Measurements from ENCODE around the gene NPL.

NPL gene

DNA sequence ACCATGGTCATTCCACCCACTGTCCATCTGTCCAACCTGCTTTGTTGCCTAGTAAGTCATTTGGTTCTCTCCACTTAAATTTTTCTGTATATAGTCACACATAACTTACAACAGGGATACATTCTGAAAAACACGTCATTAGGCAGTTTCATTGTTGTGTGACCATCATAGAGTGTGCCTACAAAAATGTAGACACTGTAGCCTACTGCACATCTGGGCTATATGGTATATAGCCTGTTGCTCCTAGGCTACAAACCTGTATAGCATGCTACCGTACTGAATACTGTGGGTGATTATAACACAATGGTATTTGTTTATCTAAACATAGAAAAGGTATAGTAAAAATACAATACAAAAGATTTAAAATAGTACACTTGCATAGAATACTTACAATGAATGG lies 10.0 kb upstream of the NPL start:
- DNase-seq = no peak

DNA sequence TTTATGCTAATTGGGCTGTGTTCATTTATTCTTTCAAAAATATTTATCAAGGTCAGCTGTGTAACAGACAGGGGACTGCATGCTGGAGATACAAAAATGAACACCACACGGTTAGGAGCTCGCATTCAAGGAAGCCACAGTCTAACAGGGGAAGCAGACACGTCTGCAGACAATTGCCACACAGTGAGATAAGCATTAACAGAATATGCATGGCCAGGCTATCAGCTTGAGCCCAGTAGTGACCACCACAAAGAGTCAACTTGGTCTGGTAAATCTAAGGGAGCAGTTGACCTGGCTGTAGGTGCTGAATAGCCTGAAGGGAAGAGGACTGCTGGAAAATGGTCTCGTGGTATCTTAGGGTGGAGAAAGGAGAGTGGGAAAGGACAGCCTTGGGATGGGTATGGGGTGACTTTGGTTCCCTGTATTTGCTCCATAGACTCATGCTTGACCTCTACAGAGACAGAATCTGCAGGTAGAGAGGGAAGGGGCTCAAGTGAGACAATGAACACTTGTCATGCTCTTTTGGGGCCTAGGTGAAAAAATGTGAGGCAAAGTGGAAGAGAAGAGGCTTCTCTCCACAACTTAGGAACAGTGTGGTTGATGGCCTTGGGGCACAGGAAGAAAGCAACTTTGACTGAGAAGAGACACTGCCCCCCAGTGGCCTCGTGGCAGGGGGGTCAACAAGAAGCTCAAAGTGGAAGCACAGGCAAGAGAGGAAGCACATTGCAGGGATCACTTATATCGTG lies 7.6 kb upstream of the NPL start:
- DNase-seq = peak; percentile 83

DNA sequence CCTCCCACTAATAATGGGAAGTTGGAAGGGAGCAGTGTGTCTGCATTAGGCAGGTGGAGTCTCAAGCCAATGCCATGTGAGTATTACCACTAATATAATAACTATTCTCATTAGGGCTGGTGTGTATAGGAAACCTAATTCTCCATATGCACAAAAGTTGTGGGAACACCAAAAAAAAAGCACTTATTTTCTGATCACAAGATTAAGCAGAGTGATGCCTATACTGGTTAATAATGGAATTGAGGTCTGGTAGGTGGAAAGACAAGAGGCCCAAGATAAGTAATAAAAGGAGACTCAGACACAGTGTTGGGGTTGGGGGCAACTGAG lies 7.0 kb upstream of the NPL start:
- no peak for DNase-seq

DNA sequence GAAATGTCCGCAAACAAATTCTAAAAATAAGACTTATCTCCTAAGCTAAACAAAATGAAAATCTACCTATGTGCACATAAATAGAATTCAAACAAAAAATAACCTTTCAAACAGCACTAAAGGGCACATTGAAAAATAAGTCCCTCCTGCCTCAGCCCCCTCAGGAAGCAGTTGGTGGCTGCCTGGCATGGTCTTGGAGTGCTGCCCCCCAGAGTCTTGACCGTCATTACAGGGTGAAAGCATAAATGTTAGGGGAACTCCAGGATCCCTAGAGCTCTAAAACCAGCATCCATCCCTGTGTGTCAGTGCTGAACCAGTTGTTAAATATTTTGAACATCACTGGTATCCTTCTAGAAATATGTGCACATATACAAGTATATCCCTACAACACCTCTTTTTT lies 6.5 kb upstream of the NPL start:
- DNase-seq = no peak

DNA sequence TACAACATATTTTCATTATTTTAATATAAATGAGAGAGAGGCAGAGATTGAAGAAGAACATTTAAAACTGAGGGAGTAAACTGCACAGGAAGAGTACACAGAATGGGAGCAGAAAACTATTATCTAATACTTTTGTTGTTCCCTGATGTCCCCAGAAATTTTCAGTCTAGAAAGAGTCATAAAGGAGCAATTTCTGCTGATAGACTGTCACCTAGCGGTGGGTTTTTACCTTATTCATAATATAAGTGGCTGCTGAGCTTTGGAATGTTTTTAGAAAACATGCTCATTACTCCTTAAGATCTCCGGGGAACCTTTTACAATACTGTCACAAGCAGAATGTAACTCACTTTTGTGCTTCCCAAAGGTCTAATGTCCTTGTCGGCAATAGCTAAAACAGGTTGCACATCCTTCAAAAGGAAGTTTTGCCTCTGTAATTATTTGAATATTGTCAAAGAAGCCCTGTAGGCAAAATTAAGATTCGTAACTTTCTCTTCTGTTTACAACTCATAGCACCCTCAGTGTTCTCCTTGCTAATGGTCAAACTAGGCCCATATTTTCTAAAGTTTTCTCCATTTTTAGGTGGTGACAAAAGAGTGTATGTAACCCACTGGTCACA lies 4.9 kb upstream of the NPL start:
- peak; percentile 30 for DNase-seq

DNA sequence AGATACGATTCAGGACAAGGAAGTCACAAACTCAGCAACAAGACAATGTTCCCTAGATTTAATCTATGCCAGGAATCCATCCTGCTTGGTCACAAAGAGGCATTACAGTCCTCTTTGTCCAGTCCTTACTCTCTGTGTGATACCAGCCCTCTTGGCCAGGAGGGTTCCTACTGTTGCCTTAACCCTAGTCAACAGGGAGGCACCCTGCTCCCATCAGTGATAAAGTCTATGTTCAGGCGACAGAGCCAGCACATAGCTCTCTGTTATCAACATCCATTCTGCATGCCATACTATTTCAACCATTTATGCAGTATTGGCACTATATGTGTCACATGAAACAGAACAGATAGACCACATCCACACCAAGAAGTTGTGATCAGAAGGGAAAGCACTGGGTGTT lies 4.4 kb upstream of the NPL start:
- no peak for DNase-seq

- peak; percentile 60 for DNase-seq
Measured at GRCh38 chr1:182786223-182786994, 3.2 kb upstream of the NPL start.

DNA sequence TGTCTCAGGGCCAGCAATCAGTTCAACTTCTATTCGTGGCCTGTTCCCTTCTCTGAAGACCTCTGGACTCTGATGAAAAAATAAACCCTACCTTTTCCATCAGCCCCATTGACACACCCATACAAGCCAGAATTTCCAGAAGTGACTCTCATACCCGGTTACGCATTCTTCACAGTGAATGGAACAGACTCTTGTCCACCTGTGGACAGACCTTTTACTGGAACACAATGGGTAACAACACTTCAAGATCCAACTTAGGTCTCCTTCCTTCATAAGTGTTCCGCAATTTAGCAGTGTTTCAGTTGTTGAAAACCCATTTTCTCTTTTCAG lies 2.6 kb upstream of the NPL start:
- DNase-seq = no peak

GRCh38 chr1:182791281-182792179 lies 2.0 kb downstream of the NPL start:
- no peak for DNase-seq

DNA sequence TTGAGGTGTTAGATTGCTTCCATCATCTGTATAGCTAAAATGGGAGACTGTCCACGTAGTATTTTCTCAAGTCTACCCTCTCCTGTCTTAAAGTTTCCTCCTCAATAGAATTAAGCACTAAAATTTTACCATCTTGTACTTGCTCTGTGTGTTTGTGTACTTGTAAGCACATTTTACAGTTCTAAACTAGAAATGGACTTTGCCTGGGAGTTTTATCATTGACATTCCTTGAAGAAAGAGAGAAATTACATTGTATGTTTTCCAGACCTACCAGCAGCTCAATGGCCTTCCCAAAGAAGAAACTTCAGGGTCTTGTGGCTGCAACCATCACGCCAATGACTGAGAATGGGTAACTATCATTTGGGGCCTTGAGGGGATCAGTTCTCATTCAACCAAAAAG lies 4.5 kb downstream of the NPL start:
- no peak for DNase-seq

GRCh38 chr1:182794676-182795201 lies 5.2 kb downstream of the NPL start:
- no peak for DNase-seq

- peak; percentile 84 for DNase-seq
Measured at GRCh38 chr1:182795563-182796228, 6.1 kb downstream of the NPL start.

GRCh38 chr1:182802006-182802803 lies 12.6 kb downstream of the NPL start:
- no peak for DNase-seq

DNA sequence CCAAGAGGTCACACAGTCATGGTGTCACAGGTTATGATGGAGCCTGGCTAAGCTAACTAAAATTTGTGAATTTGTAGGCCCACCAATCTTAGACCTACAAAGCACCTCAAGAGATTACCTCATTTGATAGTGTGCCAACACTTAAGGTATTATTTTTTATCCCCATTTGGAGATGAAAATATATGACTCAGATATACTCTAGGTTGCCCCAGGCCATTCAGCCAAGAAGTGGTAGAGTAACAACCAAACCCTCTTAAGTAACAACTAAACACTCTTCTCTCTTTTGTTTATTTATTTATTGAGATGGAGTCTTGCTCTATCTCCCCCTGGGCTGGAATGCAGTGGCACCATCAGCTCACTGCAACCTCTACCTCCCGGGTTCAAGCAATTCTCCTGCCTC lies 14.3 kb downstream of the NPL start:
- no peak for DNase-seq

DNA sequence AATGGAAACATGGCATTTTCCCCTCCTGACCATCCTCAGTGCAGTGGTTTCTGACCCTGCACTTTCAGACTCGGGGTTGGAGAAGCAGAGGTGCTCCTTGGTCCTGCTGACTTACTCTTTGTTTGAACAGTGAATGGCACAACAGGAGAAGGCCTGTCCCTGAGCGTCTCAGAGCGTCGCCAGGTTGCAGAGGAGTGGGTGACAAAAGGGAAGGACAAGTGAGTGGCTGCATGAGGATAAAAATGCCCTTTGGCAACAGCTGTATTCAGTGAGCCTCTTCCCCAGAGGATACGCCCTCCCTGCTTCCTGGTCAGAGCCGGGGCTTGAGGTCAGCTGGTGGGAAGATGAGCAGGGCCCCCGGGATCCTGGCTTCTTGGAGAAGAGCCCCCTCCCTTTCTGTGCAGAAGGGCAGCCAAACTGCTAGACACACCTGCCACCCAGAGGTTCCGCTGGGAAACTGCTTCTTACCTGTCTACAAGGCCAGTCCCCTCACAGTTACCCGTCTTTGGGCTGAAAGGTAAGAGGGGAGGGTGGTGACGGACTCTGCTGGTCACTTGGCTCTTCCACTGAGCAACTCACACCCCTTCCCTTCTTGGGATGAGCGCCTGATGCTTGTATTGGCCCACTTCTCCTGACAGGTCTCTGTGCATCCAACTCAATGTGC lies 16.6 kb downstream of the NPL start:
- no peak for DNase-seq

DNA sequence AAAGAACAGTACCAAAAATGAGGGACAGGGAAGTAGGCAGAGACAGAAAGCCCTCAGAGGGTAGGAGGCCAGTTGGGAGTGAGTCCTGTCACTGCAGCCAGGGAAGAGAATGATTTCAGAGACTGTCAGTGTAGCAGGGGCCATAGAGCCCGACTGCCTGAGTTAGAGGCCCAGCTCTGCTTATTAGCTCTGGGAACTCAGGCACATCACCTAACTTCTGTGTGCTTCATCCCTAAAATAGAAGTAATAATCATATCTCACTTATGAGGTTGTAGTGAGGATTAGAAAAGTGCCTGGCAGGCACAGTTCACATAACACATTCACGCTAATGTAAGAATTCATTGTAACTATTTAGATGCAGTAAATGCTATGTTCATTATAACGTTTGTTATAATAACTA lies 18.3 kb downstream of the NPL start:
- no peak for DNase-seq

DNA sequence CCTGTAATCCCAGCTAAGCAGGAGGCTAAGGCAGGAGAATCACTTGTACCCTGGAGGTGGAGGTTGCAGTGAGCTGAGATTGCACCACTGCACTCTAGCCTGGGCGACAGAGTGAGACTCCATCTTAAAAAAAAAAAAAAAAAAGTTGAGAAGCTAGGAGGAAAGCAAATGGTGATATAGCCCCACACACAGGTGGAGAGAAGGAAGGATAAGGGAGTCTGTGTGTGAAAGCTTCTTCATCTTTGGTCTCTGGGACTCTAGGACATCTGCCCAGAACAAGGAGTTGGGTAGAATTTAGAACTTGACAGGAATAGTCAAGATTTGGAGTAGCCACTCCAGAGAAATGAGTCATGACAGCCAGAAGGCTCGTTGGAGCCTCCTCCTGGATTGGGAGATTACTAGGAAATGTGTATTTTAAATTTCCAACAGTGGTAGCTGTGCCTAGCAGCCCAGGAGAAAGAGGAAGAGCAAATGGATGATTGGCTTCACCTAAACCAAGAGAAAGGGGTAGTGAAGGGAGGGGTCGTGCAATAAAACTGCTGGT lies 19.9 kb downstream of the NPL start:
- no peak for DNase-seq

DNA sequence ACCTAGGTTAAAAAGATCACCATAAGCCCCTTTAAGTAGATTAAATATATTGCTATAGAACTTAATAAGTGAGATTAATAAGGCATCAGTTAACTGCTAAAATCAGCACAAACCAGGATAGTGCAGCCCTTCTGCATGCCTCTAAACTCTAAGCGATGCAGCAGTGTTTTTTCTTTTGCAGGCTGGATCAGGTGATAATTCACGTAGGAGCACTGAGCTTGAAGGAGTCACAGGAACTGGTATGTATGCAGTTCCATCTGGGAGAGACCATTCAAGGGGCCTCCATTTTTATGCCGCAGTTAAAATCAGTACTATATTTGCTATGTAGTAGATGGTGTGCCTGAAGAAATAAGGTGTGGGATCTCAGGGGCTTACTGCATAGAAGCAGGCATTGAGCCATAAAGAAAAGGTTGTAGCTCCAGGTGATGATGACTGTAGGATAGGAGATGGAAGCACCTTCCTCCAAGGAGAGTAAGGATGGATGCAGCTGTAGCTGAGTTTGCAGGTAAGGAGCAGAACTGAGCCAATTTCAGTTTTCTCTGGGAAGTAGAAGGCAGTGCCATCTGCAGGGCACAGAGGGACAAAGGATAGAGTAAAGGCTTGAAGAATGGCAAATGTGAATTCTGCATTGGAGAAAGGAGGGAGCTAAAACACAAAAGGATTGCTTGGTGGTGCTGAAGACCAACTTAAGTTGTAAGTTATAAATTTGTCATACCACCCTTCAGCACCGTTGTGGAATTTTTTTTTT lies 22.6 kb downstream of the NPL start:
- DNase-seq = no peak

GRCh38 chr1:182816863-182817262 lies 27.3 kb downstream of the NPL start:
- DNase-seq = no peak

GRCh38 chr1:182817802-182818201 lies 28.2 kb downstream of the NPL start:
- DNase-seq = no peak
